ENCODE measurements around the gene DPP7. TPM values are rescaled to one million over a fixed set of nuclear protein-coding genes. Genes with fewer than 3 reads are reported as not detected.

Gene DPP7
- total and polyA plus RNA-seq, 2 experiments from 2014 or later: 144 to 204 TPM

DNA sequence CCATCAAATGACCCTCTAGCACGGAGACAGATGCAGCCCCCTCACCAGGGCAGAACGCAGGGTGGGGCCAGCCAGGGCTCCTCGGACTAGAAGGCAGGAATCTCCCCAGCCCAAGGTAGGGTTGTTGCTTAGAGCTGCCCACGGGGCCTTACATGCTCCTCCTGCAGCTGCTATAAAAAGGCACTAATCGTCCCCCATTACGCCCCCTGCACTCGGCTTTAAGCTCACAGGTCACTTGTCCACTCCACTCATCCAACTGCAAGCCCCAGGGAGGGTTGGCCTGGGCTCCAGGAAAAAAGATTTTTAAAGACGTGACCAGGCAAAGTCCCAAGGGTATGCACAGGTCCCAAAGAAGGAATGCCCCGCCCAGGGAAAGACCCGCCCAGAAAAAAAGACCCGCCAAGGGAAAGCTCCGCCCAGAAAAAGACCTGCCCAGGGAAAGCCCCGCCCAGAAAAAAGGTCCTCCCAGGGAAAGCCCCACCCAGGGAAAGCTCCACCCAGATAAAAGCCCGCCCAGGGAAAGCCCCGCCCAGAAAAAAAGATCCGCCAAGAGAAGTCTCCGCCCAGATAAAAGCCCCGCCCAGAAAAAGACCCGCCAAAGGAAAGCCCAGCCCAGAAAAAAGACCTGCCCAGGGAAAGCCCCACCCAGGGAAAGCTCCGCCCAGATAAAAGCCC lies 35.5 kb upstream of the DPP7 start:
- TF ChIP-seq, protein P1, sequence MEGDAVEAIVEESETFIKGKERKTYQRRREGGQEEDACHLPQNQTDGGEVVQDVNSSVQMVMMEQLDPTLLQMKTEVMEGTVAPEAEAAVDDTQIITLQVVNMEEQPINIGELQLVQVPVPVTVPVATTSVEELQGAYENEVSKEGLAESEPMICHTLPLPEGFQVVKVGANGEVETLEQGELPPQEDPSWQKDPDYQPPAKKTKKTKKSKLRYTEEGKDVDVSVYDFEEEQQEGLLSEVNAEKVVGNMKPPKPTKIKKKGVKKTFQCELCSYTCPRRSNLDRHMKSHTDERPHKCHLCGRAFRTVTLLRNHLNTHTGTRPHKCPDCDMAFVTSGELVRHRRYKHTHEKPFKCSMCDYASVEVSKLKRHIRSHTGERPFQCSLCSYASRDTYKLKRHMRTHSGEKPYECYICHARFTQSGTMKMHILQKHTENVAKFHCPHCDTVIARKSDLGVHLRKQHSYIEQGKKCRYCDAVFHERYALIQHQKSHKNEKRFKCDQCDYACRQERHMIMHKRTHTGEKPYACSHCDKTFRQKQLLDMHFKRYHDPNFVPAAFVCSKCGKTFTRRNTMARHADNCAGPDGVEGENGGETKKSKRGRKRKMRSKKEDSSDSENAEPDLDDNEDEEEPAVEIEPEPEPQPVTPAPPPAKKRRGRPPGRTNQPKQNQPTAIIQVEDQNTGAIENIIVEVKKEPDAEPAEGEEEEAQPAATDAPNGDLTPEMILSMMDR (IDR thresholded peaks at IDR 0.05; ENCODE audit: low read depth, low read length): no peak
- Histone ChIP-seq H3K4me1 (ENCODE audit: low read depth) (no peaks in the 10 kb centered on the region), H3K36me3 (no peaks in the 10 kb centered on the region), H3K9me3 (ENCODE audit: low read depth) (no peaks in the 10 kb centered on the region), H3K4me3 (no peak overlapping the region), H3K27ac (no peak overlapping the region), H3K27me3 (peaks cover 55% of the 10 kb centered on the region)
- no peak for DNase-seq (ENCODE audit: low read depth in 1 of 2, low spot score in 1 of 2)

DNA sequence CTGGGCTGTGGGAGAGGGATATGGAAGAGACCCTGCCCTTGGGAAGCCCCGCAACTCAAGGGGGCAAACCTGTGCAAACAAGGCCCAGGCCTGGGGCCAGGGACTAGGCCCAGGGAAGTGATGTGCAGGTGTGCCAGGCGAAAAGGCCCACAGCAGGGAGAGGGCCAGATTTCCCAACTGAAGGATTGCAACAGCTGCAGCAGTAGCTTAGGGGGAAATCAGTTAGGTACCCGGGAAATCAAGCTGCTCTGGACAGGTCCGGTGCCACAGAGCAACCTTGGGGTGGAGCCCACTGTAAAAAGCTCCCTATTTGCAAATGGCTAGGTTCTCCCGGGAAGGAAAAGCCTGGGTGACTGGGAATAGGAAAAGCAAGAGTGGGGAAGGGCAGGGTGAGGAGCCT lies 34.8 kb upstream of the DPP7 start:
- Histone ChIP-seq H3K9me3 (ENCODE audit: low read depth) (no peaks in the 10 kb centered on the region), H3K27ac (no peak overlapping the region), H3K4me1 (ENCODE audit: low read depth) (no peaks in the 10 kb centered on the region), H3K36me3 (no peaks in the 10 kb centered on the region), H3K4me3 (no peak overlapping the region), H3K27me3 (peaks cover 50% of the 10 kb centered on the region)
- TF ChIP-seq, protein P1 (IDR thresholded peaks at IDR 0.05; ENCODE audit: low read depth, low read length): no peak
- no peak for DNase-seq (ENCODE audit: low read depth in 1 of 2, low spot score in 1 of 2)

DNA sequence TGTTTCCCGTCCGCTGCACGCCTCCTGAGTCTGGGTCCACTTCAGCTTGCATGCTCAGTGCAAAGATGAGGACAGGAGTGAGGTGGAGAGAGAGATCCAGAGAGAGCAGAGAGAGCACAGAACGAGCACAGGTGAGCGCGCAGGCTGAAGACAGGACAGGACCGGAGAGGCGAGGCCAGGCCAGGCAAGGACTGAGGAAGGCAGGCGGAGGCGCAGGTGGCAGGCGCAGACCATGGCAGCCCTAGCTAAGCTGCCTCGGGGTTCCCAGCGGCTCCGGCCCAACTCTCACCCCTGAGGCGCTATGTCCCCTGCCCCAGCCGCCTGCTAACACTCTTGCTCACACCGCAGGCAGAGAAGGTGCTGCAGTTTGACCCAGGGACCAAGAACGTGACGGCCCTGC lies 34.1 kb upstream of the DPP7 start:
- H3K9me3 ChIP-seq (ENCODE audit: low read depth): no peaks in the 10 kb centered on the region
- H3K4me3 ChIP-seq: no peak overlapping the region
- H3K36me3 ChIP-seq: no peaks in the 10 kb centered on the region
- TF ChIP-seq, protein P1 (IDR thresholded peaks at IDR 0.05; ENCODE audit: low read depth, low read length): no peak
- DNase-seq (ENCODE audit: low read depth in 1 of 2, low spot score in 1 of 2): no peak
- no peak overlapping the region for H3K27ac ChIP-seq
- H3K4me1 ChIP-seq (ENCODE audit: low read depth): no peaks in the 10 kb centered on the region
- H3K27me3 ChIP-seq: peaks cover 56% of the 10 kb centered on the region

DNA sequence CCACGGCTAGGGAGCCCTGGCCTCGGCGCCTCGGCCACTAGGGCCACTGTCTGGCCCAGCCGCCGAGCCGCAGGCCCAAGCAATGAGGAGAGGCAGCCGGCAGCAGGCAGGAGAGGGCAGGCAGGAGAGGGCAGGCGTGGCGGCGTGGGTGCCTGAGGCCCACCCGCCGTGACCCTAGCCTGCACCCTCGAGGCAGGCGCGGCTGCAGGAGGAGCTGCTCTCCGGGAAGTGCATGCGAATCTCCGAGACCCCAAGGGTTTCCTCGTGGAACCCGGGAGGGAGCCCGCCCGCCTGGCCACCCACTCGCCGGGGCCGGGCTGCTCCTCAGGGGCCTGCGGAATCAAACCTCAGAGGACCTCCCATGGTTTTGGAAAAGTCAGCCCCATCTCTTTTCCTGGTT lies 33.7 kb upstream of the DPP7 start:
- TF ChIP-seq, protein P1 (IDR thresholded peaks at IDR 0.05; ENCODE audit: low read depth, low read length): no peak
- H3K27me3 ChIP-seq: peaks cover 61% of the 10 kb centered on the region
- H3K27ac ChIP-seq: no peak overlapping the region
- no peak overlapping the region for H3K4me3 ChIP-seq
- H3K9me3 ChIP-seq (ENCODE audit: low read depth): no peaks in the 10 kb centered on the region
- H3K4me1 ChIP-seq (ENCODE audit: low read depth): no peaks in the 10 kb centered on the region
- DNase-seq (ENCODE audit: low read depth in 1 of 2, low spot score in 1 of 2): no peak
- no peaks in the 10 kb centered on the region for H3K36me3 ChIP-seq

DNA sequence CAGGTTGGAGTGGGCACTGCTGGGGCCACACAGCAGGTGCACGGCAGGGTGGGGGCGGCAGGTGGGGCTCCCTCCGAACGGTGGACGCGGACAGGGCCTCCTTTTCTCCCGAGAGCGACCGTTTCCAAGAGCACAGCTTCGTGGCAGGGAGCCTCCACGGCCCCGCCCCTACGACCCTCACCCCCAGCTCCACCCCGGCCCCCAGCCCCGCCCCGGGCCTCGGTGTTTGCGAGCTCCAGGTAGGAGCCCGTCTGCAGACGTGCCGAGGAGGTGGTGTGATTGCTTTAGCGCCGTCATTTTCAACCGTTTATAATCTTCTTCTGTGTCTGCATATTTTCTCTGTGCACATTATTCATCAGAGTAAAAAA lies 33.2 kb upstream of the DPP7 start:
- H3K4me3 ChIP-seq: no peak overlapping the region
- no peak for DNase-seq (ENCODE audit: low read depth in 1 of 2, low spot score in 1 of 2)

More for the DNA sequence above, 33.2 kb upstream of the DPP7 start:
- H3K9me3 ChIP-seq (ENCODE audit: low read depth): no peaks in the 10 kb centered on the region
- no peaks in the 10 kb centered on the region for H3K36me3 ChIP-seq
- TF ChIP-seq, protein P1 (IDR thresholded peaks at IDR 0.05; ENCODE audit: low read depth, low read length): no peak
- H3K27me3 ChIP-seq: peaks cover 65% of the 10 kb centered on the region
- no peak overlapping the region for H3K27ac ChIP-seq
- no peaks in the 10 kb centered on the region for H3K4me1 ChIP-seq (ENCODE audit: low read depth)

Data from cardiac muscle cell (in vitro differentiated cells and primary cell).